Heart right ventricle (tissue), 16 donors: ENCODE results near the gene PKM. TPM values are rescaled to one million over a fixed set of nuclear protein-coding genes. Genes with fewer than 3 reads are reported as not detected.
"Not testable (repeated sequence)": the region's sequence is repeated elsewhere in the genome, so short reads cannot be mapped to it uniquely, and the experiment has no call there.

ENCODE experiments used
- ATAC-seq, 8 donors: fragments of 200-7000 bp; cut with Tn5 transposase; one replicate each; pipeline ENCODE4 v1.9.1; 2020; ENCODE audit warnings: mild to moderate bottlenecking in 8 of 8, moderate library complexity in 8 of 8, moderate number of reproducible peaks in 1 of 8
- DNase-seq, 2 donors: peaks; one replicate each; pipeline ENCODE4 v3.0.0-alpha.2; 2020
- H3K27ac ChIP-seq, 10 donors: fragments of 200-600 bp; sonication (generic) in 2 of 10; one replicate each; pipeline versions ENCODE4 v1.5.0 to v1.8.0; 2020 to 2022; ENCODE audit warnings: mild to moderate bottlenecking in 3 of 10
- H3K27me3 ChIP-seq, 7 donors: fragments of 200-600 bp; one replicate each; pipeline ENCODE4 v1.8.0; 2021 to 2022; ENCODE audit warnings: mild to moderate bottlenecking in 2 of 7
- H3K36me3 ChIP-seq, 9 donors: fragments of 200-600 bp; sonication (generic) in 1 of 9; one replicate each; pipeline versions ENCODE4 v1.5.0 to v1.8.0; 2020 to 2022; ENCODE audit warnings: mild to moderate bottlenecking in 2 of 9
- H3K4me1 ChIP-seq, 9 donors: fragments of 200-600 bp; sonication (generic) in 1 of 9; one replicate each; pipeline versions ENCODE4 v1.5.0 to v1.8.0; 2020 to 2022; ENCODE audit warnings: mild to moderate bottlenecking in 4 of 9
- H3K4me3 ChIP-seq, 10 donors: fragments of 200-600 bp; sonication (generic) in 2 of 10; one replicate each; pipeline versions ENCODE4 v1.5.0 to v1.8.0; 2020 to 2022; ENCODE audit warnings: mild to moderate bottlenecking in 7 of 10, moderate library complexity in 2 of 10
- H3K9me3 ChIP-seq, 11 donors: fragments of 200-600 bp in 10 of 11; sonication (generic) in 2 of 11; one replicate each; pipeline versions ENCODE4 v1.5.0 to v1.8.0; 2013 to 2022; ENCODE audit warnings: mild to moderate bottlenecking in 2 of 11, control low read depth in 1 of 11, moderate library complexity in 1 of 11
- CTCF ChIP-seq, 9 donors: fragments of 200-600 bp; sonication (generic) in 2 of 9; IDR thresholded peaks; one replicate each; pipeline versions ENCODE4 v1.5.0 to v1.8.0; 2021 to 2022; ENCODE audit warnings: antibody characterized with exemption in 9 of 9, mild to moderate bottlenecking in 5 of 9, moderate library complexity in 1 of 9
- WGBS, 2 donors: extraction: QIAGEN DNeasy Blood & Tissue Kit; methylation state at CpG; one replicate each; pipeline ENCODE4 v1.1.7; 2013; ENCODE audit warnings: inconsistent platforms in 1 of 2; 5-methylcytosine and 5-hydroxymethylcytosine counted together
- intact Hi-C, 10 donors: fragments of 100-400 bp; cut with DNase I; formaldehyde crosslinking; loops; one replicate each; pipeline versions ENCODE4 v1.11.1 to v1.14.2; 2022
- long read RNA-seq, 3 donors: library from polyadenylated mRNA; unstranded; transcript quantifications; one replicate each; pipeline ENCODE4 v2.0.0, GENCODE V29; 2020 to 2021
- polyA plus RNA-seq, 2 donors: library from polyadenylated mRNA; stranded (reverse); fragments of 200-250 nt; gene quantifications; one replicate each; pipeline ENCODE4 v1.2.3, GENCODE V29; 2013
- total RNA-seq, 10 donors: library from RNA; stranded (reverse); fragmentation: NEBNext Ultra II Directional in 3 of 10; extraction: Animal tissue kit (Norgen Biotek cat#: 25700) in 3 of 10; gene quantifications; one replicate each; pipeline versions ENCODE4 v1.2.1 to v1.2.4, GENCODE V29; 2021 to 2023
- donor health status: Arrhythmogenic right ventricular cardiomyopathy.
- donor health status: ischemic (EF 13 %, LVEDD 7.1; RV severe dilation, severe dysfunction).
- donor health status: healthy with polysubstance abuse.
- donor health status: DM: no; HTN: yes; CAD: no.
- donor health status: DM: no; HTN: no; CAD: no.
- donor health status: ischemic (EF 25% LVEDD 6.9; RV normal size, moderate dysfunction).
- donor health status: ischemic (EF 25% LVEDD 5.7; RV mildly dilated, moderate dysfunction).
- donor health status: healthy.
- donor health status: DM: yes; HTN: yes; CAD: no.
- donor health status: Ischemic cardiomyopathy.
- donor health status: ischemic (EF 35%, LVEDD 5.7; RV mildly dilated, moderate dysfunction).
- donor health status: nonischemic (EF 11% LVEDD 7.7; RV severe dilation, severe dysfunction).
- donor health status: DM: yes; HTN: yes; CAD: no.
- donor health status: PGD.
- donor health status: ischemic (EF 29% LVEDD 5.4; RV normal size, mild dysfunction).
- donor health status: nonischemic (EF 23%, LVEDD 6.1; RV moderate dilation, normal function).

PKM gene
- total RNA-seq (1,000 to 10,000 TPM in 6 of 10 donors, 100 to 1,000 TPM in 4; 851 to 1,508 (median 1,153) TPM), polyA plus RNA-seq (100 to 1,000 TPM; 549 to 755 TPM)
- long read RNA-seq, donor 1, transcript PKM-214 (2 exons, 2,301 nt): minor isoform, 10 of 2,141 reads
- long read RNA-seq, donor 1, transcript PKM-202 (11 exons, 2,318 nt): major isoform, 411 of 2,141 reads
- long read RNA-seq, donor 1, partial matches to known transcripts: 265 of 2,141 reads
- long read RNA-seq, donor 1, other reads (novel, unspliced or antisense): 1,450 of 2,141 reads
- long read RNA-seq, donor 2, transcript PKM-214 (2 exons, 2,301 nt): minor isoform, 16 of 2,866 reads
- long read RNA-seq, donor 2, transcript PKM-202 (11 exons, 2,318 nt): major isoform, 546 of 2,866 reads
- long read RNA-seq, donor 2, partial matches to known transcripts: 335 of 2,866 reads
- long read RNA-seq, donor 2, other reads (novel, unspliced or antisense): 1,962 of 2,866 reads
- long read RNA-seq, donor 3, transcript PKM-202 (11 exons, 2,318 nt): major isoform, 596 of 3,523 reads
- long read RNA-seq, donor 3, partial matches to known transcripts: 511 of 3,523 reads
- long read RNA-seq, donor 3, other reads (novel, unspliced or antisense): 2,409 of 3,523 reads

GRCh38 chr15:72231066-72231832, at the start of gene PKM:
TSS of gene PKM (minus strand) at chr15:72231190. CDS start at chr15:72219097, 12,093 bp downstream.
- Histone ChIP-seq H3K4me1 (peaks cover 20 to 53% (median 48%) of the 10 kb centered on the region in 9 donors), H3K36me3 (no peaks in the 10 kb centered on the region), H3K27me3 (no peaks in the 10 kb centered on the region), H3K9me3 (no peaks in the 10 kb centered on the region), H3K4me3 (peak within 1 kb of the TSS; percentile 48 to 99 (median 86)), H3K27ac (peak within 1 kb of the TSS; percentile 92 to 100 (median 98))
- peak in 1 of 9 donors; percentile 5 for TF ChIP-seq CTCF (IDR thresholded peaks at IDR 0.05)
- WGBS, 2 donors: 0 to 1% methylated on average over 67 of the region's 67 CpGs
- intact Hi-C loops: loop anchor here in 6 of 10 donors (1.0 to 5.0 kb wide), 6 partner anchors 28 to 42 kb away; partner anchors contain the start of genes PARP6 (in 4 of the 6) and GRAMD2A (in 2 of the 6)
- DNase-seq: peak; percentile 95 to 97
- ATAC-seq: peak; percentile 88 to 94 (median 91)

- ATAC-seq: no peak
Observed at GRCh38 chr15:72280751-72281150, 49.8 kb upstream of the PKM start.

GRCh38 chr15:72278737-72279136, 47.7 kb upstream of the PKM start:
- no peak overlapping the region for H3K27ac ChIP-seq
- WGBS, 2 donors: 77 to 90% methylated on average over 1 of the region's 1 CpG
- intact Hi-C loops: loop anchor here in 2 of 10 donors (10.0 kb wide), 1 partner anchor 74 kb away; no protein-coding TSS in a partner anchor
- ATAC-seq (no peak), DNase-seq (no peak)
- no peaks in the 10 kb centered on the region for H3K27me3 ChIP-seq
- H3K36me3 ChIP-seq: peaks cover 0 to under 1% (median 0%) of the 10 kb centered on the region in 9 donors
- no peaks in the 10 kb centered on the region for H3K9me3 ChIP-seq
- H3K4me1 ChIP-seq: no peaks in the 10 kb centered on the region
- no peak overlapping the region for H3K4me3 ChIP-seq
- TF ChIP-seq CTCF (IDR thresholded peaks at IDR 0.05): no peak

More at GRCh38 chr15:72280751-72281150, 49.8 kb upstream of the PKM start:
- peaks cover 0 to 3% (median 0%) of the 10 kb centered on the region in 9 donors for H3K36me3 ChIP-seq
- intact Hi-C loops: loop anchor here in 1 of 10 donors (10.0 kb wide), 1 partner anchor 86 kb away; the partner anchor contains the start of gene GRAMD2A
- no peak overlapping the region for H3K27ac ChIP-seq
- no peak for TF ChIP-seq CTCF (IDR thresholded peaks at IDR 0.05)
- H3K4me1 ChIP-seq: no peaks in the 10 kb centered on the region
- no peaks in the 10 kb centered on the region for H3K27me3 ChIP-seq
- no peak overlapping the region for H3K4me3 ChIP-seq
- H3K9me3 ChIP-seq: no peaks in the 10 kb centered on the region
- 61 to 62% methylated on average over 2 of the region's 2 CpGs for WGBS, 2 donors
- no peak for DNase-seq

GRCh38 chr15:72276326-72276700, 45.3 kb upstream of the PKM start:
- H3K4me3 ChIP-seq: no peak overlapping the region
- H3K4me1 ChIP-seq: peaks cover 0 to 17% (median 15%) of the 10 kb centered on the region in 9 donors
- H3K9me3 ChIP-seq: no peaks in the 10 kb centered on the region
- no peak overlapping the region for H3K27ac ChIP-seq
- H3K27me3 ChIP-seq: no peaks in the 10 kb centered on the region
- no peak for TF ChIP-seq CTCF (IDR thresholded peaks at IDR 0.05)
- intact Hi-C loops: loop anchor here in 2 of 10 donors (10.0 kb wide), 1 partner anchor 72 kb away; no protein-coding TSS in a partner anchor
- H3K36me3 ChIP-seq: no peaks in the 10 kb centered on the region
- ATAC-seq (no peak), DNase-seq (no peak)

- H3K27me3 ChIP-seq, H3K9me3 ChIP-seq, H3K4me3 ChIP-seq, H3K36me3 ChIP-seq, H3K27ac ChIP-seq, ATAC-seq, DNase-seq: not testable (repeated sequence)
- intact Hi-C loops: loop anchor here in 2 of 10 donors (10.0 kb wide), 1 partner anchor 71 kb away; no protein-coding TSS in a partner anchor
- peaks cover 0 to 23% (median 20%) of the 10 kb centered on the region in 9 donors for H3K4me1 ChIP-seq
Observed at GRCh38 chr15:72275635-72276325, 44.8 kb upstream of the PKM start.
